Osteoblast (primary cell): Measurements from ENCODE around the gene AJAP1. TPM values are rescaled to one million over a fixed set of nuclear protein-coding genes. Genes with fewer than 3 reads are reported as not detected.
A peak's percentile ranks its signal among the peaks of the same experiment; 100 is the strongest.

Experiments
- DNase-seq: peaks from one replicate; pipeline ENCODE4 v3.0.0; 2011; ENCODE audit warnings: low spot score, mixed read lengths; ENCODE audit not compliant: insufficient read length; ENCODE audit errors: missing footprints
- H2AFZ ChIP-seq: 2 replicates; pipeline ENCODE4 v1.6.0; 2011; ENCODE audit warnings: mild to moderate bottlenecking, low read length
- H3K27ac ChIP-seq: 2 replicates; pipeline ENCODE4 v1.5.1; 2011; ENCODE audit warnings: mild to moderate bottlenecking, low read depth, low read length, moderate library complexity
- H3K27me3 ChIP-seq: 2 replicates; pipeline ENCODE4 v1.6.0; 2012; ENCODE audit warnings: mild to moderate bottlenecking, control low read depth, inconsistent platforms, low read length, moderate library complexity; ENCODE audit not compliant: insufficient read depth
- H3K36me3 ChIP-seq: 2 replicates; pipeline ENCODE4 v1.5.1; 2011; ENCODE audit warnings: mild to moderate bottlenecking, low read length, control low read depth, moderate library complexity; ENCODE audit not compliant: insufficient read depth
- H3K4me1 ChIP-seq: 2 replicates; pipeline ENCODE4 v1.5.1; 2011; ENCODE audit warnings: mild to moderate bottlenecking, low read length, control low read depth, moderate library complexity; ENCODE audit not compliant: insufficient read depth
- H3K4me2 ChIP-seq: 2 replicates; pipeline ENCODE4 v1.6.0; 2011; ENCODE audit warnings: mild to moderate bottlenecking, low read length; ENCODE audit not compliant: insufficient read depth
- H3K4me3 ChIP-seq: fragments of 200-600 bp; sonication (generic); 3 replicates; pipeline ENCODE4 v1.5.1; 2012; ENCODE audit warnings: mild to moderate bottlenecking, low read length, inconsistent platforms; ENCODE audit not compliant: insufficient read depth
- H3K79me2 ChIP-seq: 2 replicates; pipeline ENCODE4 v1.6.0; 2012; ENCODE audit warnings: mild to moderate bottlenecking, low read length, control low read depth, inconsistent platforms; ENCODE audit not compliant: insufficient read depth
- H3K9me3 ChIP-seq: 2 replicates; pipeline ENCODE4 v1.5.1; 2011; ENCODE audit warnings: low read depth, low read length, control low read depth
- H4K20me1 ChIP-seq: 2 replicates; pipeline ENCODE4 v1.6.0; 2012; ENCODE audit warnings: mild to moderate bottlenecking, low read length, control low read depth; ENCODE audit not compliant: insufficient read depth
- CTCF ChIP-seq: IDR thresholded peaks from 2 replicates; pipeline ENCODE4 v1.5.1; 2011; ENCODE audit warnings: mild to moderate bottlenecking, low read depth, low read length, moderate library complexity; ENCODE audit errors: extremely low read depth
- total RNA-seq: library from RNA; depleted of rRNA; stranded (reverse); fragments of >200 nt; gene quantifications from 2 replicates; pipeline ENCODE4 v1.2.3, GENCODE V29; 2012

AJAP1 gene
- total RNA-seq, 1 donor = 1.1 TPM

DNA sequence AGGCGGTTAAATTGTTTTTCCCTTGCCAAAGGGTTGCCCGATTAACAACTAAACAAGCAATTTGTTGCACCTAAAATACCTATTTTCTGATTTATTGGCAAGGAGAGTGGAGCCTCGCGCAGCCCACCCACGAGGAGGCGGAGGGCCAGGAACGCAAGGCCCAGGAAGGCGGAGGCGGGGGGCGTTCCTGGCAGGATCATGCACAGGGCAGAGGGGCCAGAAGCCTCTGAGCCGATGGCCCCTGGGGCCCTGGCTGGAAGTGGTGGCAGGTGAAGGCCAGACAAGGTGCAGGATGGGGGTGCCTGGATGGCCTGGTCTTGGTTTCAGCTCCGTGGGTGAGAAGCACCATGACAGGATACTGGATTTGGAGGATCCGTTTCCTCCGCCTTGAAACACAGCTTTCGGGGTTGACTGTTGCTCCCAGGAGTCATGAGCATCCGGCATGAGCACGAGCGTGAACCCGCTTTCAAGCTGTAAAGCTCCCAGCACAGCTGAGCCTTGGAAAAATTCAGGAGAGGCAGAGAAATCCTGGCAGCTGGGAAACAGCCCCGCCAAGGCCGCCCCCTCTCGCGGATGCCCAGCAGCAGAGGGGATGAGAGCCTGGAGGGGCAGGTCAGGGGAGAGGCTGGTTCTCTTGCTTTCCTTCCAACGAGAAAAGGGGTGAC, 35.0 kb downstream of the AJAP1 start:
- no peak overlapping the region for H2AFZ ChIP-seq
- DNase-seq = peak; percentile 78
- no peaks in the 10 kb centered on the region for H4K20me1 ChIP-seq
- no peaks in the 10 kb centered on the region for H3K79me2 ChIP-seq
- no peak for TF ChIP-seq CTCF
- no peak overlapping the region for H3K4me2 ChIP-seq
- H3K4me1 ChIP-seq = no peaks in the 10 kb centered on the region
- H3K9me3 ChIP-seq = no peaks in the 10 kb centered on the region
- H3K27ac ChIP-seq = no peak overlapping the region
- no peaks in the 10 kb centered on the region for H3K27me3 ChIP-seq
- no peak overlapping the region for H3K4me3 ChIP-seq
- no peaks in the 10 kb centered on the region for H3K36me3 ChIP-seq

DNA sequence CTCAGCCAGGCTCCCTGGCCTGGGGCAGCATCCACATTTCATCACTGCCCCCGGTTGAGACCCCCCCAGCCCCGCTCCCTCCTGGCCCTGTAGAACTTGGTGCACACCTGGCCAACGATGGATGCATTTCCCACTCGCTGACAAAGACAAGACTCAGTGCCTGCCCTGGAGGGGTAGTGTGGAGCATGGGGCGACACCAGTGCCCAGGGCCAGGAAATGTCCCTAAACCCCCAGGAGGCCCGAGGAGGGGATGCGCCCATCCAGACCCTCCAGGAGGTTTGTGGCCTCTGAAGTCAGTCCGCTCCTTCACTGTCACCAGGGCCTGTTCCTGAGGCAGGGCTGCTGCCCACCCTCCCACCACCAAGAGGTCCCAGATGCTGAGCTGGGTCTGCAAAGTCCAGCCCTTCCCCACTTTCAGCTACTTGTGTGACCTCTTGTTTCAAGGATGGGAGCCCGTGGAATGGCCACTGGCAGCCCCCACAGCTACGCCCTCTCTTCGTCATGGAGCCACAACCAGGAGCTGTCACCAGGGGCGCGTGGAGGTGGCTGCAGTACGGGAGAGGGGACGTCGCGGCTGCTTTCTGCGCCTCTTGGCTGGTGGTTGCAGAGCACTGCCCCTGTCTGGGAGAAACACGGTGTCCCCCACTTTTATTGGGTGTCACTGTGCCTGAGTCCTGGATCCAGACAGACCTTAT, 35.7 kb downstream of the AJAP1 start:
- no peak for TF ChIP-seq CTCF
- no peak overlapping the region for H2AFZ ChIP-seq
- no peaks in the 10 kb centered on the region for H4K20me1 ChIP-seq
- no peaks in the 10 kb centered on the region for H3K79me2 ChIP-seq
- no peaks in the 10 kb centered on the region for H3K27me3 ChIP-seq
- peak; percentile 60 for DNase-seq
- no peak overlapping the region for H3K4me2 ChIP-seq
- H3K27ac ChIP-seq = no peak overlapping the region
- no peaks in the 10 kb centered on the region for H3K9me3 ChIP-seq
- no peaks in the 10 kb centered on the region for H3K36me3 ChIP-seq
- no peaks in the 10 kb centered on the region for H3K4me1 ChIP-seq
- no peak overlapping the region for H3K4me3 ChIP-seq

DNA sequence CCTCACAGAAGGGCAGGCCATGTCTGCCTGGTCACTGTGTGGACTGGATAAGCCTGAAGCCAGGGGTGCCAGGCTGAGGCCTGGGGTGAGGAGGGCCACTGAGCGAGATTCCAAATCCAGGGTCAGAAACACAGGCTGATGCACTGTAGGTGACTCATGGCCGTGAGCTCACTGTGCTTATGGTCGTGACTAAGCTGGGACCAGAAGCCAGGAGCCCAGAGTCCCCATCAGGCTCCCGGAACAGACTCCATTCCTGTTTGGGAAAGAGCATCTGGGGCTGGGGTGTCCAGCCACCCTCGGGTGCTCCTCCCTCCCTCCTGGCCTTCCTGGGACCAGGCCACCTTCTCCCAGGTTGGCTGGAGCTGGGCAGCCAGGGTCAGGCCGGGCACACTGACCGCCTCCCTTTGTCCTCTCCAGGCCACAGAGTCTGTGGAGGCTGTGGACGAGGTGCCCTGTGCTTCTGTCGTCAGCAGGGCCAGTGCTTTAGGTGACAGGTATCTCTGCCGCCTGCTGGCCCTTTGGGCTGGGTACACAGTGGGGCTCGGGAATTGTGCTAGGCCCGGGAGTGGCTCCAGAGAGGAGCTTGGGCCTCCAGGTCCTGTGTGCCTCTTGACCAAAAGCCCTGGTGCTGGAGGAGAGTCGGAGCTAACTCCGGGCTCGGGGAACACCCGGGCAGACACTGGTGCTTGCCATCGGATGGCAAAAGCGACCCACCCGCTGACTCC, 36.7 kb downstream of the AJAP1 start:
- Histone ChIP-seq H2AFZ (no peak overlapping the region), H3K4me3 (no peak overlapping the region), H3K4me2 (no peak overlapping the region), H3K27me3 (no peaks in the 10 kb centered on the region), H4K20me1 (no peaks in the 10 kb centered on the region), H3K79me2 (no peaks in the 10 kb centered on the region), H3K36me3 (no peaks in the 10 kb centered on the region), H3K27ac (no peak overlapping the region), H3K4me1 (no peaks in the 10 kb centered on the region), H3K9me3 (no peaks in the 10 kb centered on the region)
- DNase-seq = peak; percentile 68
- TF ChIP-seq CTCF = no peak
